Measurements from ENCODE around the gene GIMAP8.

GIMAP8 gene

GRCh38 chr7:150420987-150421674 lies 29.3 kb upstream of the GIMAP8 start:
- TF ChIP-seq CTCF (IDR thresholded peaks at IDR 0.05; ENCODE audit: insufficient read depth, low read length) (peak; percentile 54), SPI1 (IDR thresholded peaks at IDR 0.05; ENCODE audit: borderline replicate concordance, low read depth) (no peak)
- DNase-seq (ENCODE audit: low read depth in 1 of 2, low spot score in 1 of 2) = peak; percentile 52 to 80
- Histone ChIP-seq H3K27ac (replicated peaks) (no peak overlapping the region), H3K27me3 (ENCODE audit: insufficient read depth, poor library complexity, severe bottlenecking) (no peaks in the 10 kb centered on the region), H3K4me3 (replicated peaks; ENCODE audit: insufficient read depth, low read length) (no peak overlapping the region)

GRCh38 chr7:150421831-150422230 lies 28.6 kb upstream of the GIMAP8 start:
- no peak for DNase-seq (ENCODE audit: low read depth in 1 of 2, low spot score in 1 of 2)
- Histone ChIP-seq H3K27ac (replicated peaks) (no peak overlapping the region), H3K4me3 (replicated peaks; ENCODE audit: insufficient read depth, low read length) (no peak overlapping the region), H3K27me3 (ENCODE audit: insufficient read depth, poor library complexity, severe bottlenecking) (no peaks in the 10 kb centered on the region)
- no peak for TF ChIP-seq REST (IDR thresholded peaks at IDR 0.05; ENCODE audit: insufficient replicate concordance, low read depth)
- TF ChIP-seq CTCF (IDR thresholded peaks at IDR 0.05; ENCODE audit: insufficient read depth, low read length) = no peak
- TF ChIP-seq GABPA (IDR thresholded peaks at IDR 0.05; ENCODE audit: low read depth) = no peak
- TF ChIP-seq SPI1 (IDR thresholded peaks at IDR 0.05; ENCODE audit: borderline replicate concordance, low read depth) = no peak
- TF ChIP-seq POLR2AphosphoS5 (IDR thresholded peaks at IDR 0.05; ENCODE audit: low read depth) = no peak

- no peak for TF ChIP-seq REST (IDR thresholded peaks at IDR 0.05; ENCODE audit: insufficient replicate concordance, low read depth)
- TF ChIP-seq CTCF (IDR thresholded peaks at IDR 0.05; ENCODE audit: insufficient read depth, low read length) = no peak
- no peak for TF ChIP-seq POLR2AphosphoS5 (IDR thresholded peaks at IDR 0.05; ENCODE audit: low read depth)
- no peak for TF ChIP-seq GABPA (IDR thresholded peaks at IDR 0.05; ENCODE audit: low read depth)
- TF ChIP-seq SPI1 (IDR thresholded peaks at IDR 0.05; ENCODE audit: borderline replicate concordance, low read depth) = no peak
- DNase-seq (ENCODE audit: low read depth in 1 of 2, low spot score in 1 of 2) = no peak
- H3K27me3 ChIP-seq (ENCODE audit: insufficient read depth, poor library complexity, severe bottlenecking) = no peaks in the 10 kb centered on the region
Measured at GRCh38 chr7:150425670-150426069, 24.8 kb upstream of the GIMAP8 start.

More at GRCh38 chr7:150425670-150426069, 24.8 kb upstream of the GIMAP8 start:
- Histone ChIP-seq H3K27ac (replicated peaks) (no peak overlapping the region), H3K4me3 (replicated peaks; ENCODE audit: insufficient read depth, low read length) (no peak overlapping the region)
